ENCODE results near the gene CSTPP1.

Gene CSTPP1

DNA sequence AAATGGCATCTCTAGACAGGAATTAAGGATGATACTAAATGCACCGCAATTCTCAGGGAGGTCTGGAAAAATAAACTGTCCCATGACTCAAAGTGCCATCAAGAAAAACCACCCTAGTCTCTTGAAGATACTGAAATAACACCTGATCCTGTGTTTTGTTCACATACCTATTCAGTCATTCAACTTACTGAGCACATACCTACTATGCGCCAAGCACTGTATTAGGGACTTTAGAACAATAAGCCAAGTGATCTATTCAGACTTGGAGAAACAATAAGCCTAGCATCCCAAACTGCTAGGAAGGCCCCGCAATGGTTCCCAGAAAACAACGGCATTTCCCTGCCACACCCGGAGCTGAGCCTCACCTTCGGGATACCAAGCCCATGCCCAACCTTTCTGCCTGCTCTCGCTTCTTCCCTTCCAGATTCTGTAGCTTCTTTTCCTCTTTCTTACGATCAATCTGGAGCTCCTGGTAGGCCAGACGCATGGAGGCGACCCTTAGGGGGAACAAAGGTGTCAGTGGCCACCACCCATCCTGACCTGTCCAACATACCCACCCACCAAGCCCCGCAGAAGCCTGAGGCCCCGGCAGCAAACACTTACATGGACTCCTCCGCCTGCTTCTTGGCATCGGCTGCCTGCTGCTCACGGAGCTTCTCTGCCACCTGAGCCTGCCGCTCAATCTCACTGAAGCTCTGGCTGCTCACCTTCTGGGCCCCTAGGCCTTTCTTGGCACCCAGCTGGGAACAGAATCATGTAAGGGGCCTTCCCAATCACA lies 234.7 kb downstream of the CSTPP1 start:
- TF ChIP-seq, protein P1, sequence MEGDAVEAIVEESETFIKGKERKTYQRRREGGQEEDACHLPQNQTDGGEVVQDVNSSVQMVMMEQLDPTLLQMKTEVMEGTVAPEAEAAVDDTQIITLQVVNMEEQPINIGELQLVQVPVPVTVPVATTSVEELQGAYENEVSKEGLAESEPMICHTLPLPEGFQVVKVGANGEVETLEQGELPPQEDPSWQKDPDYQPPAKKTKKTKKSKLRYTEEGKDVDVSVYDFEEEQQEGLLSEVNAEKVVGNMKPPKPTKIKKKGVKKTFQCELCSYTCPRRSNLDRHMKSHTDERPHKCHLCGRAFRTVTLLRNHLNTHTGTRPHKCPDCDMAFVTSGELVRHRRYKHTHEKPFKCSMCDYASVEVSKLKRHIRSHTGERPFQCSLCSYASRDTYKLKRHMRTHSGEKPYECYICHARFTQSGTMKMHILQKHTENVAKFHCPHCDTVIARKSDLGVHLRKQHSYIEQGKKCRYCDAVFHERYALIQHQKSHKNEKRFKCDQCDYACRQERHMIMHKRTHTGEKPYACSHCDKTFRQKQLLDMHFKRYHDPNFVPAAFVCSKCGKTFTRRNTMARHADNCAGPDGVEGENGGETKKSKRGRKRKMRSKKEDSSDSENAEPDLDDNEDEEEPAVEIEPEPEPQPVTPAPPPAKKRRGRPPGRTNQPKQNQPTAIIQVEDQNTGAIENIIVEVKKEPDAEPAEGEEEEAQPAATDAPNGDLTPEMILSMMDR (conservative IDR thresholded peaks at IDR 0.05; ENCODE audit: low read depth, low read length) = no peak
- Histone ChIP-seq H3K4me3 (IDR thresholded peaks at IDR 0.05; ENCODE audit: insufficient read depth, low read depth, low read length) (no peak overlapping the region), H3K36me3 (ENCODE audit: insufficient read depth) (peaks cover 4% of the 10 kb centered on the region; the same call in 1 of the 2 replicates), H3K79me2 (ENCODE audit: insufficient read depth, low read depth) (peaks cover 63% of the 10 kb centered on the region), H3K9ac (no peak overlapping the region), H2AFZ (ENCODE audit: low read depth) (no peak overlapping the region), H3K4me1 (ENCODE audit: low read depth, poor library complexity, severe bottlenecking) (peaks cover 16% of the 10 kb centered on the region), H4K20me1 (ENCODE audit: insufficient read depth) (no peaks in the 10 kb centered on the region), H3K27ac (no peak overlapping the region), H3K4me2 (no peak overlapping the region), H3K27me3 (ENCODE audit: insufficient read depth, low read depth) (no peaks in the 10 kb centered on the region)

DNA sequence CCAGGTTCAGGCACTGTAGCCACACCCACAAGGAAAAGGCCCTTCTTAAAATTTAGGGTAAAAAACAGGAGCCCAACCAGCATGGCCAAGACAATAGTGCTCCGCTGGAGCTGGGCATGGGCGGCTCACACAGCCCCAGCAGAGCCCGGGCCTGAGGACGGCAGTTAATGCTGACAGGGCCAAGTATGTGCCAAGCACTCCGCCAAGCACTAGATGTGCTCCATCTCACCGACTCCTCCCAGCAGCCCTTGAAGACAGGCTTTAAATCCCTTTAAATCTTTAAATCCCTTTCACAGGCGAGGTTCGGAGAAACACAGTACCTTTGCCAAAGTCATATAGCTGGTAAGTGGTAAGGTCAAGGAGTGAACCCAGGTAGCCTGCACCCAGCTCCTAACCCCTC lies 235.3 kb downstream of the CSTPP1 start:
- TF ChIP-seq, protein P1 (conservative IDR thresholded peaks at IDR 0.05; ENCODE audit: low read depth, low read length) = no peak
- Histone ChIP-seq H3K27ac (no peak overlapping the region), H2AFZ (ENCODE audit: low read depth) (no peak overlapping the region), H3K9ac (no peak overlapping the region), H3K79me2 (ENCODE audit: insufficient read depth, low read depth) (peaks cover 67% of the 10 kb centered on the region), H4K20me1 (ENCODE audit: insufficient read depth) (no peaks in the 10 kb centered on the region), H3K36me3 (ENCODE audit: insufficient read depth) (peaks cover 4% of the 10 kb centered on the region; the same call in 1 of the 2 replicates), H3K4me3 (IDR thresholded peaks at IDR 0.05; ENCODE audit: insufficient read depth, low read depth, low read length) (no peak overlapping the region), H3K27me3 (ENCODE audit: insufficient read depth, low read depth) (no peaks in the 10 kb centered on the region), H3K4me1 (ENCODE audit: low read depth, poor library complexity, severe bottlenecking) (peaks cover 14% of the 10 kb centered on the region), H3K4me2 (no peak overlapping the region)

DNA sequence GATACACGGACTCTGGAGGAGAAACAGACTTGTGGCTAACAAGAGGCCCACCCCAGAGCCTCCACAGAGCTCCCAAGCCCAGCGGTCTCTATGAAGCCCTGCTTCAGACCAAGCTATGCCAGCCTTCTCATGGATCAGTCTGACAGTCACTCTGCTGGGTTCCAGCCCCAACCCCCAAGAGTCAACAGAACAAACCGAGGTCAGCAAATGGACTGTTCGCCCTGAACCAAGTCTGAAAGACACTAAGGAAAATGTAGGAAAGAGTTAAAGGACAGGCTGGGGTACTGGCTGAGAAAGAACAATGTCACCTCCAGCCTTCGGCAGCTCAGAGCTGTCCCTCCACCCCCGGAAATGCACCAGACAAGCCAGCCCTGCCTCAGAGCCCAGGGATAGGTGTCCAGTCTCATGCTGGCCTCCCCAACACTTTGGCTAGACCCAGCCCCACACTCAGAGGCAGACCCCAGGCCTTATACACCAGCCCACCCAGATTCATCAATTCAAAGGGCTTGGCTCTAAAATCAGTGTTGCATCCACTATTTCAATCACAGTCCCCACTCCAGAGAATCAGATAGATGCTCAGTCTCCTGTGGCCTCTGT lies 236.3 kb downstream of the CSTPP1 start:
- Histone ChIP-seq H3K9ac (no peak overlapping the region), H3K4me1 (ENCODE audit: low read depth, poor library complexity, severe bottlenecking) (peaks cover 18% of the 10 kb centered on the region), H3K79me2 (ENCODE audit: insufficient read depth, low read depth) (peaks cover 67% of the 10 kb centered on the region), H3K4me2 (no peak overlapping the region), H3K36me3 (ENCODE audit: insufficient read depth) (peaks cover 4% of the 10 kb centered on the region; the same call in 1 of the 2 replicates), H3K27me3 (ENCODE audit: insufficient read depth, low read depth) (no peaks in the 10 kb centered on the region), H3K27ac (no peak overlapping the region), H4K20me1 (ENCODE audit: insufficient read depth) (no peaks in the 10 kb centered on the region), H3K4me3 (IDR thresholded peaks at IDR 0.05; ENCODE audit: insufficient read depth, low read depth, low read length) (no peak overlapping the region), H2AFZ (ENCODE audit: low read depth) (no peak overlapping the region)
- TF ChIP-seq, protein P1 (conservative IDR thresholded peaks at IDR 0.05; ENCODE audit: low read depth, low read length) = no peak

DNA sequence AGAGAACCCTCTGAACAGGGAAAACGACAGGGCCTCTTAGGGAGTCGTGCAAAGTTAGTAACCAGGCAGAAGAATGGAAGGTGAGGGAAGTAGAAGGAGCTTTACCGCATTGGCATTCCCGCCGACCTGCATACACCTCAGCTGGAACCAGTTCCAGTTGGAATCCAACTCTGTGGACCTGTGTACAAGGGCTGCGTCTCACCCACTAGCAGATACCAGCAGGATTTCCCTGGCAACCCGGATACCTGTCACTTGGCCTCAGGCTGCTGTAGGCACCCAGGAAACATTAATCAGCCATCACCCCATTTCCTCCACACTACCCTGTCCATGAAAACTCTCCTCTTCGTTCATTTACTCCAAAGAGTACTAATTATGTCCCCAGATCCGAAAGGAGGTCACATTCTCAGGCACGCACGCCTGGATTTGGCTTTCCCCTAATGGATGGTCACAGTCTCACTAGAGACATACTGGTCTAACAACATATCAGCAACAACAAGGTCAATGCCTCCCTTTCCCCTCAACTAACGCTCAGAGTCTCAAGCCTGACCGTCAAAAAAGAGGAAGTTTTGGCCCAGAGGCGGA lies 239.3 kb downstream of the CSTPP1 start:
- Histone ChIP-seq H3K36me3 (ENCODE audit: insufficient read depth) (peaks cover 4% of the 10 kb centered on the region; the same call in 1 of the 2 replicates), H3K4me1 (ENCODE audit: low read depth, poor library complexity, severe bottlenecking) (peaks cover 22% of the 10 kb centered on the region), H4K20me1 (ENCODE audit: insufficient read depth) (no peaks in the 10 kb centered on the region), H3K4me3 (IDR thresholded peaks at IDR 0.05; ENCODE audit: insufficient read depth, low read depth, low read length) (no peak overlapping the region), H3K79me2 (ENCODE audit: insufficient read depth, low read depth) (peaks cover 52% of the 10 kb centered on the region), H3K27ac (peak overlapping the region; percentile 81), H3K4me2 (peak overlapping the region; percentile 74), H3K9ac (peak overlapping the region; percentile 92), H3K27me3 (ENCODE audit: insufficient read depth, low read depth) (no peaks in the 10 kb centered on the region), H2AFZ (ENCODE audit: low read depth) (0 out of 2 replicates have a peak overlapping the region, but pooled peaks have one; percentile 39)
- TF ChIP-seq, protein P1 (conservative IDR thresholded peaks at IDR 0.05; ENCODE audit: low read depth, low read length) = no peak

Data from KMS-11 (cell line).